Smooth muscle cell (in vitro differentiated cells): Measurements from ENCODE around the gene SLC13A5. TPM values are rescaled to one million over a fixed set of nuclear protein-coding genes. Genes with fewer than 3 reads are reported as not detected.
"Not testable (repeated sequence)": the region's sequence is repeated elsewhere in the genome, so short reads cannot be mapped to it uniquely, and the experiment has no call there.

Experiments used
- DNase-seq: peaks from one replicate; lab custom pipeline; 2025; ENCODE audit not compliant: unreplicated experiment; lab: John Stamatoyannopoulos, UW
- H2AFZ ChIP-seq: fragments of 200-600 bp; sonication (generic); 2 replicates; pipeline ENCODE4 v1.6.0; 2016; ENCODE audit warnings: antibody characterized with exemption, low read depth, mild to moderate bottlenecking
- H3F3A ChIP-seq: fragments of 200-600 bp; sonication (generic); 2 replicates; pipeline ENCODE4 v1.6.0; 2017; ENCODE audit warnings: antibody characterized with exemption, low read depth
- H3K27ac ChIP-seq: fragments of 200-600 bp; sonication (generic); 2 replicates; pipeline ENCODE4 v1.5.1; 2016; ENCODE audit warnings: low read depth, mild to moderate bottlenecking
- H3K27me3 ChIP-seq: fragments of 200-600 bp; sonication (generic); 2 replicates; pipeline ENCODE4 v1.6.1; 2016; ENCODE audit warnings: low read depth, mild to moderate bottlenecking
- H3K36me3 ChIP-seq: fragments of 200-600 bp; sonication (generic); 2 replicates; pipeline ENCODE4 v1.5.1; 2016; ENCODE audit warnings: low read depth
- H3K4me1 ChIP-seq: fragments of 200-600 bp; sonication (generic); 2 replicates; pipeline ENCODE4 v1.5.1; 2016; ENCODE audit warnings: low read depth
- H3K4me2 ChIP-seq: fragments of 200-600 bp; sonication (generic); 2 replicates; pipeline ENCODE4 v1.6.0; 2016; ENCODE audit warnings: mild to moderate bottlenecking
- H3K4me3 ChIP-seq: fragments of 200-600 bp; sonication (generic); 2 replicates; pipeline ENCODE4 v1.5.1; 2016; ENCODE audit warnings: mild to moderate bottlenecking
- H3K79me2 ChIP-seq: fragments of 200-600 bp; sonication (generic); 2 replicates; pipeline ENCODE4 v1.6.0; 2016; ENCODE audit warnings: low read depth, mild to moderate bottlenecking
- H3K9ac ChIP-seq: fragments of 200-600 bp; sonication (generic); 2 replicates; pipeline ENCODE4 v1.6.0; 2016; ENCODE audit warnings: low read depth
- H3K9me3 ChIP-seq: fragments of 200-600 bp; sonication (generic); replicated peaks from 2 replicates; pipeline ENCODE4 v1.5.1; 2016; ENCODE audit warnings: low read depth
- H4K20me1 ChIP-seq: fragments of 200-600 bp; sonication (generic); 2 replicates; pipeline ENCODE4 v1.6.0; 2016; ENCODE audit warnings: low read depth
- CTCF ChIP-seq: fragments of 200-600 bp; sonication (generic); IDR thresholded peaks from 2 replicates; pipeline ENCODE4 v1.5.1; 2017; ENCODE audit warnings: borderline replicate concordance, mild to moderate bottlenecking, antibody characterized with exemption; ENCODE audit not compliant: insufficient read depth, poor library complexity, severe bottlenecking
- WGBS: methylation state at CpG from one replicate; pipeline ENCODE4 v1.1.7; 2016; ENCODE audit warnings: low lambda C conversion rate; 5-methylcytosine and 5-hydroxymethylcytosine counted together
- polyA plus RNA-seq: library from polyadenylated mRNA; unstranded; fragments of >200 nt; fragmentation: Nextera tagmentation; extraction: Ambion mirVana; gene quantifications from 2 replicates; pipeline ENCODE4 v1.2.1, GENCODE V29; 2016
- total RNA-seq: library from RNA; depleted of rRNA; stranded (reverse); fragments of >200 nt; gene quantifications from 2 replicates; pipeline ENCODE4 v1.2.3, GENCODE V29; 2014

SLC13A5 gene
- total and polyA plus RNA-seq, 2 experiments from 2014 or later = 2.3 TPM; not detected in 1

- peaks cover 16% of the 10 kb centered on the region for H3F3A ChIP-seq
- H3K4me2 ChIP-seq = peak overlapping the region; percentile 76
- no peaks in the 10 kb centered on the region for H3K36me3 ChIP-seq
- no peaks in the 10 kb centered on the region for H4K20me1 ChIP-seq
- H3K27ac ChIP-seq = peak overlapping the region; percentile 100
- H3K9me3 ChIP-seq = no peaks in the 10 kb centered on the region
- H3K4me1 ChIP-seq = peaks cover 29% of the 10 kb centered on the region
- H3K9ac ChIP-seq = peak overlapping the region; percentile 97
- no peak for TF ChIP-seq CTCF
- no peaks in the 10 kb centered on the region for H3K79me2 ChIP-seq
- peak overlapping the region; percentile 12 for H2AFZ ChIP-seq
- 24% methylated on average over 9 of the region's 9 CpGs for WGBS
- no peak for DNase-seq
- H3K4me3 ChIP-seq = no peak overlapping the region
- H3K27me3 ChIP-seq = no peaks in the 10 kb centered on the region
Measured at GRCh38 chr17:6753006-6753445, 39.9 kb upstream of the SLC13A5 start.

- WGBS = 28% methylated on average over 7 of the region's 7 CpGs
- H3K4me1 ChIP-seq = peaks cover 29% of the 10 kb centered on the region
- H3K79me2 ChIP-seq = no peaks in the 10 kb centered on the region
- no peaks in the 10 kb centered on the region for H3K9me3 ChIP-seq
- peak overlapping the region; percentile 76 for H3K4me2 ChIP-seq
- H3K36me3 ChIP-seq = no peaks in the 10 kb centered on the region
- DNase-seq = no peak
- TF ChIP-seq CTCF = no peak
- H2AFZ ChIP-seq = no peak overlapping the region
- peak overlapping the region; percentile 97 for H3K9ac ChIP-seq
- peaks cover 16% of the 10 kb centered on the region for H3F3A ChIP-seq
- no peaks in the 10 kb centered on the region for H3K27me3 ChIP-seq
- no peak overlapping the region for H3K4me3 ChIP-seq
- no peaks in the 10 kb centered on the region for H4K20me1 ChIP-seq
- peak overlapping the region; percentile 100 for H3K27ac ChIP-seq
Measured at GRCh38 chr17:6752068-6752909, 39.1 kb upstream of the SLC13A5 start.

- Histone ChIP-seq H3K27ac (no peak overlapping the region), H4K20me1 (no peaks in the 10 kb centered on the region), H3K4me1 (peaks cover 19% of the 10 kb centered on the region), H3K9ac (no peak overlapping the region), H3K4me3 (no peak overlapping the region), H3K27me3 (no peaks in the 10 kb centered on the region), H3K4me2 (no peak overlapping the region), H2AFZ (no peak overlapping the region), H3K36me3 (no peaks in the 10 kb centered on the region), H3K9me3 (no peaks in the 10 kb centered on the region), H3F3A (peaks cover 16% of the 10 kb centered on the region), H3K79me2 (no peaks in the 10 kb centered on the region)
- 87% methylated on average over 6 of the region's 6 CpGs for WGBS
- DNase-seq = no peak
- TF ChIP-seq CTCF = no peak
Measured at GRCh38 chr17:6749519-6749918, 36.4 kb upstream of the SLC13A5 start.

- no peak for TF ChIP-seq CTCF
- no peak overlapping the region for H3K9ac ChIP-seq
- peaks cover 15% of the 10 kb centered on the region for H3K4me1 ChIP-seq
- no peaks in the 10 kb centered on the region for H3K79me2 ChIP-seq
- no peak for DNase-seq
- no peak overlapping the region for H3K4me3 ChIP-seq
- H3K4me2 ChIP-seq = no peak overlapping the region
- H3K9me3 ChIP-seq = no peaks in the 10 kb centered on the region
- H2AFZ ChIP-seq = no peak overlapping the region
- H4K20me1 ChIP-seq = no peaks in the 10 kb centered on the region
- no peak overlapping the region for H3K27ac ChIP-seq
- no peaks in the 10 kb centered on the region for H3K36me3 ChIP-seq
- H3K27me3 ChIP-seq = no peaks in the 10 kb centered on the region
- H3F3A ChIP-seq = peaks cover 12% of the 10 kb centered on the region
Measured at GRCh38 chr17:6748617-6749016, 35.4 kb upstream of the SLC13A5 start.

GRCh38 chr17:6746665-6747064, 33.5 kb upstream of the SLC13A5 start:
- H3F3A ChIP-seq, H3K9ac ChIP-seq, H3K4me2 ChIP-seq, H3K4me1 ChIP-seq, H3K4me3 ChIP-seq, DNase-seq, H2AFZ ChIP-seq, H3K36me3 ChIP-seq, H3K79me2 ChIP-seq, H4K20me1 ChIP-seq, H3K9me3 ChIP-seq, H3K27ac ChIP-seq, H3K27me3 ChIP-seq: not testable (repeated sequence)
- 92% methylated on average over 6 of the region's 6 CpGs for WGBS
